C4-2B (cell line): ENCODE results near the gene FOXJ2.
"Not testable (repeated sequence)": the region's sequence is repeated elsewhere in the genome, so short reads cannot be mapped to it uniquely, and the experiment has no call there.

Source experiments
- ZFX ChIP-seq: fragments of 450-650 bp; IDR thresholded peaks from 2 replicates; pipeline ENCODE4 v1.6.1; 2017
- TF ChIP-seq, protein P1 (sequence below): fragments of 450-650 bp; conservative IDR thresholded peaks from 2 replicates; pipeline ENCODE4 v1.5.1; 2017; ENCODE audit warnings: mild to moderate bottlenecking

DNA sequence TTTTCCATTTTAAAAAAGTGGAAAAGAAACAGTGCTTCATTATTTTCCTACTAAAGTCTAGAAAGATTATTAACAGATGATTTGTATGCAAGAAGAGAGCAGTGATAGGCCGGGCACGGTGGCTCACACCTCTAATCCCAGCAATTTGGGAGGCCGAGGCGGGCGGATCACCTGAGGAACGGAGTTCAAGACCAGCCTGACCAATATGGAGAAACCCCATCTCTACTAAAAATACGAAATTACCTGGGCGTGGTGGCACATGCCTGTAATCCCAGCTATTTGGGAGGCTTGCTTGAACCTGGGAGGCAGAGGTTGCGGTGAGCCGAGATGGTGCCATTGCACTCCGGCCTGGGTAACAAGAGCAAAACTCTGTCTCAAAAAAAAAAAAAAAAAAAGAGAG lies 49.5 kb upstream of the FOXJ2 start:
- TF ChIP-seq, protein P1, sequence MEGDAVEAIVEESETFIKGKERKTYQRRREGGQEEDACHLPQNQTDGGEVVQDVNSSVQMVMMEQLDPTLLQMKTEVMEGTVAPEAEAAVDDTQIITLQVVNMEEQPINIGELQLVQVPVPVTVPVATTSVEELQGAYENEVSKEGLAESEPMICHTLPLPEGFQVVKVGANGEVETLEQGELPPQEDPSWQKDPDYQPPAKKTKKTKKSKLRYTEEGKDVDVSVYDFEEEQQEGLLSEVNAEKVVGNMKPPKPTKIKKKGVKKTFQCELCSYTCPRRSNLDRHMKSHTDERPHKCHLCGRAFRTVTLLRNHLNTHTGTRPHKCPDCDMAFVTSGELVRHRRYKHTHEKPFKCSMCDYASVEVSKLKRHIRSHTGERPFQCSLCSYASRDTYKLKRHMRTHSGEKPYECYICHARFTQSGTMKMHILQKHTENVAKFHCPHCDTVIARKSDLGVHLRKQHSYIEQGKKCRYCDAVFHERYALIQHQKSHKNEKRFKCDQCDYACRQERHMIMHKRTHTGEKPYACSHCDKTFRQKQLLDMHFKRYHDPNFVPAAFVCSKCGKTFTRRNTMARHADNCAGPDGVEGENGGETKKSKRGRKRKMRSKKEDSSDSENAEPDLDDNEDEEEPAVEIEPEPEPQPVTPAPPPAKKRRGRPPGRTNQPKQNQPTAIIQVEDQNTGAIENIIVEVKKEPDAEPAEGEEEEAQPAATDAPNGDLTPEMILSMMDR: not testable (repeated sequence)
- TF ChIP-seq ZFX: not testable (repeated sequence)
